Mesendoderm (in vitro differentiated cells): Measurements from ENCODE around the gene SLC1A2.

ENCODE experiments used
- DNase-seq: peaks from one replicate; pipeline ENCODE4 v3.0.0; 2013
- H2AK5ac ChIP-seq: 2 replicates; pipeline ENCODE4 v1.6.1; 2013; ENCODE audit warnings: low read length, inconsistent platforms
- H2BK120ac ChIP-seq: 2 replicates; pipeline ENCODE4 v1.6.1; 2013; ENCODE audit warnings: low read depth, mild to moderate bottlenecking, low read length, moderate library complexity, mixed read lengths
- H2BK15ac ChIP-seq: replicated peaks from 2 replicates; pipeline ENCODE4 v1.6.1; 2013; ENCODE audit warnings: low read depth, mild to moderate bottlenecking, moderate library complexity
- H2BK5ac ChIP-seq: 2 replicates; pipeline ENCODE4 v1.6.1; 2013; ENCODE audit warnings: low read length, inconsistent platforms
- H3K18ac ChIP-seq: 2 replicates; pipeline ENCODE4 v1.6.1; 2013; ENCODE audit warnings: mild to moderate bottlenecking, low read length, mixed read lengths
- H3K23ac ChIP-seq: one replicate; pipeline ENCODE4 v1.6.1; 2013; ENCODE audit warnings: low read length
- H3K27ac ChIP-seq: 2 replicates; pipeline ENCODE4 v1.5.1; 2013; ENCODE audit warnings: low read depth, mild to moderate bottlenecking, inconsistent platforms, low read length, moderate library complexity
- H3K27me3 ChIP-seq: 2 replicates; pipeline ENCODE4 v1.6.1; 2013; ENCODE audit warnings: low read length, control low read depth, mild to moderate bottlenecking, inconsistent platforms; ENCODE audit not compliant: insufficient read depth, poor library complexity
- H3K36me3 ChIP-seq: 2 replicates; pipeline ENCODE4 v1.6.1; 2013; ENCODE audit warnings: low read length, inconsistent platforms; ENCODE audit not compliant: control insufficient read depth, insufficient read depth
- H3K4ac ChIP-seq: one replicate; pipeline ENCODE4 v1.6.1; 2013; ENCODE audit warnings: low read depth, mild to moderate bottlenecking, low read length, moderate library complexity
- H3K4me1 ChIP-seq: 2 replicates; pipeline ENCODE4 v1.6.1; 2013; ENCODE audit warnings: low read depth, low read length, inconsistent platforms; ENCODE audit not compliant: control insufficient read depth
- H3K4me2 ChIP-seq: 2 replicates; pipeline ENCODE4 v1.6.1; 2013; ENCODE audit warnings: low read length
- H3K4me3 ChIP-seq: 2 replicates; pipeline ENCODE4 v1.5.1; 2013; ENCODE audit warnings: mild to moderate bottlenecking, low read length
- H3K56ac ChIP-seq: one replicate; pipeline ENCODE4 v1.6.1; 2013; ENCODE audit warnings: low read length
- H3K79me1 ChIP-seq: 2 replicates; pipeline ENCODE4 v1.6.1; 2013; ENCODE audit warnings: low read length, inconsistent platforms
- H3K79me2 ChIP-seq: 2 replicates; pipeline ENCODE4 v1.6.1; 2013; ENCODE audit warnings: mild to moderate bottlenecking, low read length; ENCODE audit not compliant: control insufficient read depth, insufficient read depth
- H3K9ac ChIP-seq: 2 replicates; pipeline ENCODE4 v1.6.1; 2013; ENCODE audit warnings: low read length, inconsistent platforms
- H4K5ac ChIP-seq: one replicate; pipeline ENCODE4 v1.6.1; 2013; ENCODE audit warnings: low read length
- H4K8ac ChIP-seq: one replicate; pipeline ENCODE4 v1.6.1; 2013; ENCODE audit warnings: low read depth, mild to moderate bottlenecking, control low read depth, low read length, moderate library complexity
- WGBS: extraction: QIAGEN DNeasy Blood & Tissue Kit; methylation state at CpG from one replicate; pipeline ENCODE4 v1.1.7; 2013; ENCODE audit warnings: low lambda C conversion rate, missing lambda C conversion rate; ENCODE audit not compliant: insufficient coverage; ENCODE audit errors: extremely low coverage; 5-methylcytosine and 5-hydroxymethylcytosine counted together

SLC1A2 gene

GRCh38 chr11:35216962-35217678, 202.2 kb downstream of the SLC1A2 start:
- WGBS, result no CpG with 5 or more reads among the region's 3 CpGs
- no peak for DNase-seq
- Histone ChIP-seq H3K4ac (no peak overlapping the region), H3K4me3 (no peak overlapping the region), H3K79me2 (no peaks in the 10 kb centered on the region), H3K4me2 (no peak overlapping the region), H2BK5ac (no peak overlapping the region), H3K27ac (no peak overlapping the region), H2BK120ac (no peak overlapping the region), H3K79me1 (no peaks in the 10 kb centered on the region), H4K5ac (no peak overlapping the region), H3K36me3 (no peaks in the 10 kb centered on the region), H2BK15ac (no peak overlapping the region), H3K23ac (no peak overlapping the region), H4K8ac (no peak overlapping the region), H3K18ac (no peak overlapping the region), H3K56ac (no peak overlapping the region), H3K27me3 (no peaks in the 10 kb centered on the region), H2AK5ac (no peak overlapping the region), H3K4me1 (peaks cover 4% of the 10 kb centered on the region), H3K9ac (no peak overlapping the region)

GRCh38 chr11:35215945-35216344, 203.4 kb downstream of the SLC1A2 start:
- no peak overlapping the region for H2BK120ac ChIP-seq
- DNase-seq, result no peak
- no peak overlapping the region for H4K5ac ChIP-seq
- no peak overlapping the region for H2AK5ac ChIP-seq
- H3K4me2 ChIP-seq, result no peak overlapping the region
- no peak overlapping the region for H3K56ac ChIP-seq
- no peak overlapping the region for H3K27ac ChIP-seq
- H3K4ac ChIP-seq, result no peak overlapping the region
- no peak overlapping the region for H3K4me3 ChIP-seq
- H2BK5ac ChIP-seq, result no peak overlapping the region
- peaks cover 4% of the 10 kb centered on the region for H3K4me1 ChIP-seq
- H3K27me3 ChIP-seq, result no peaks in the 10 kb centered on the region
- H3K23ac ChIP-seq, result no peak overlapping the region
- H2BK15ac ChIP-seq, result no peak overlapping the region
- H4K8ac ChIP-seq, result no peak overlapping the region
- no peak overlapping the region for H3K18ac ChIP-seq
- no peak overlapping the region for H3K9ac ChIP-seq
- no peaks in the 10 kb centered on the region for H3K36me3 ChIP-seq
- no peaks in the 10 kb centered on the region for H3K79me1 ChIP-seq
- H3K79me2 ChIP-seq, result no peaks in the 10 kb centered on the region

- no peak overlapping the region for H3K18ac ChIP-seq
- H2AK5ac ChIP-seq, result no peak overlapping the region
- DNase-seq, result peak; percentile 95
- no peaks in the 10 kb centered on the region for H3K79me1 ChIP-seq
- H3K4ac ChIP-seq, result no peak overlapping the region
- H3K79me2 ChIP-seq, result no peaks in the 10 kb centered on the region
- H3K4me1 ChIP-seq, result peaks cover 4% of the 10 kb centered on the region
- H3K23ac ChIP-seq, result no peak overlapping the region
- H3K4me2 ChIP-seq, result no peak overlapping the region
- no peaks in the 10 kb centered on the region for H3K36me3 ChIP-seq
- H4K8ac ChIP-seq, result no peak overlapping the region
- no peak overlapping the region for H2BK15ac ChIP-seq
- no peak overlapping the region for H2BK120ac ChIP-seq
- no peak overlapping the region for H3K27ac ChIP-seq
- H2BK5ac ChIP-seq, result no peak overlapping the region
- H3K9ac ChIP-seq, result no peak overlapping the region
- H3K56ac ChIP-seq, result no peak overlapping the region
- no peak overlapping the region for H4K5ac ChIP-seq
- WGBS, result no CpG with 5 or more reads among the region's 1 CpG
- H3K27me3 ChIP-seq, result no peaks in the 10 kb centered on the region
- H3K4me3 ChIP-seq, result no peak overlapping the region
Measured at GRCh38 chr11:35214792-35215193, 204.6 kb downstream of the SLC1A2 start.

GRCh38 chr11:35214226-35214770, 205.1 kb downstream of the SLC1A2 start:
- DNase-seq, result no peak
- Histone ChIP-seq H4K5ac (no peak overlapping the region), H2BK15ac (no peak overlapping the region), H3K9ac (no peak overlapping the region), H3K4me1 (peaks cover 4% of the 10 kb centered on the region), H3K4me2 (no peak overlapping the region), H2BK120ac (no peak overlapping the region), H3K79me2 (no peaks in the 10 kb centered on the region), H3K23ac (no peak overlapping the region), H3K36me3 (no peaks in the 10 kb centered on the region), H4K8ac (no peak overlapping the region), H3K79me1 (no peaks in the 10 kb centered on the region), H3K18ac (no peak overlapping the region), H2BK5ac (no peak overlapping the region), H3K4ac (no peak overlapping the region), H3K4me3 (no peak overlapping the region), H2AK5ac (no peak overlapping the region), H3K56ac (no peak overlapping the region), H3K27me3 (no peaks in the 10 kb centered on the region), H3K27ac (no peak overlapping the region)
- no CpG with 5 or more reads among the region's 2 CpGs for WGBS

- Histone ChIP-seq H4K8ac (no peak overlapping the region), H3K4ac (no peak overlapping the region), H3K79me1 (no peaks in the 10 kb centered on the region), H3K4me1 (peaks cover 4% of the 10 kb centered on the region), H2AK5ac (no peak overlapping the region), H3K36me3 (no peaks in the 10 kb centered on the region), H3K27ac (no peak overlapping the region), H3K9ac (no peak overlapping the region), H3K79me2 (no peaks in the 10 kb centered on the region), H3K23ac (no peak overlapping the region), H2BK120ac (no peak overlapping the region), H4K5ac (no peak overlapping the region), H3K56ac (no peak overlapping the region), H2BK5ac (no peak overlapping the region), H3K4me2 (no peak overlapping the region), H3K18ac (no peak overlapping the region), H3K4me3 (no peak overlapping the region), H3K27me3 (no peaks in the 10 kb centered on the region), H2BK15ac (no peak overlapping the region)
- WGBS, result no CpG with 5 or more reads among the region's 3 CpGs
- no peak for DNase-seq
Measured at GRCh38 chr11:35211952-35212351, 207.4 kb downstream of the SLC1A2 start.
